ENCODE results near the gene INTS14.
"Not testable (repeated sequence)": the region's sequence is repeated elsewhere in the genome, so short reads cannot be mapped to it uniquely, and the experiment has no call there.

The INTS14 gene

DNA sequence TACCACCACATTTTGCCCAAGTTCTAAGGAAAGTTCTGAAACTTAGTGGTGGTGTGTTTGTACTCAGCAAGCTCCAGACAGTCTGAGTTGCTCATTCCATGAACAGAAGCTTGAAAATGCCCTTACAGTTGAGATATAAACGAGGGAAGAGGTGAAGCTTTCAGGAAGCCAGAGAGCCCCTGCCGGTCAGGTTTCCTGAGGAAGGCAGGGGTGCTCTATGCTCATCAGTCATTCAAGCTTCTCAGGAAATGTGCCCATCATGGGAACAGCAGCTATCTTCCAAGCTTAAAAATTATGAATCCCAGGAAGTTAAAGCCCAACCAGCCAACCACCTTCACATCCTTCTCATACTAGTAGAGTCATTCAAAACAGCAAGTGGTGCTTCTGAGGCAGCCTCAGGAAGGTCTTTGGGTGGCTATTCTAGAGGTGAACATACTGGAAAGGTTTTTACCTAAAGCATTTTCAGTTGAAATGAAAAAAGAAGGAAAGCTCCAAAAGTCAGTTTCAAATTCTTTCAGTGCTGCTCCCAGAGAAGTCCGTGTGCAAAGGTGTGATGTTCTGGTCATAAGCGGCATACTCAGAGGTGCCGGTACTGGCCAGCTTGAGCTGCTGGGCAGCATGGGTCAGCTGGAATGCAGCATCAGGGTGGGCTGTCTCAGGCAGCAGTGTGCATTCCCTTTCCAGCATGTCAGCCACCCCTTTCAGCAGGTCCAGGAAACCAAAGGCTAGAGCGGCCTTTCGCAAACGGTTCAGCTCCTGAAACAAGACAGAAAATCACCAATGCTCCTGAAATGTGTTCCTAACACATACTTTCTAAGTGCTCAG lies 31.8 kb downstream of the INTS14 start:
- DNase-seq (ENCODE audit: low spot score): no peak

DNA sequence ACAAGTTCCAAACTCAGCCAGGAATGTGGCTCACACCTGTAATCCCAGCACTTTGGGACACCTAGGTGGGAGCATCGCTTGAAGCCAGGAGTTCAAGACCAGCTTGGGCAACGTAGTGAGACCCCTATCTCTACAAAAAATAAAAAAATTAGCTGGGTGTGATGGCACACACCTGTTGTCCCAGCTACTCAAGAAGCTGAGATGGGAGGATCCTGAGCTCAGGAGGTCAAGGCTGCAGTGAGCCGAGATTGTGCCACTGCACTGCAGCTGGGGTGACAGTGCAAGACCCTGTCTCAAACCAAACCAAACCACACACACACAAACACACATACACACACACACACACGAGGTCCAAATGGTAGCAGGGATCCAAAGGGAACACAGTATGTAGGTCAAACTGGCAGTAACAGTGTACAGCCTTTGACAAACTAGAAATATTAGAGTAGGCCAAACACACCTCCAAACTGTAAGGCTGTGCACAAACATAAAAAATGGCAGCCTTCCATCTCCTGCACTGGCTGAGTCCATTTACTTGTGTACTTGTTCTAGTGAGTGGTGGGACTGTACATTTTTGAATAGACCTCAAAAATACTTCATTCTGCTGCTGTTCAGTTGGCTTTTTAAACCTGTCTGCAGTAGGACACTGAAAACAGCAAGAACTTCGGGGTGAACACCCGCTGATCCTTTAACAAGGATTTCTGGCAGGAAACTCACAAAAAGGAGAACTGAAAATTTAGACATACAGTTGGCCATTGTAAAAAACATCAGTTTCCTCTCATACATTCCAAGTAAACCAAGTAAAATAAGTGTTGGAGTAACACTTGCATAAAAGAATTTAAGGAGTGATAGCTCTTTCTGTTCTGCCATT lies 33.6 kb downstream of the INTS14 start:
- no peak for DNase-seq (ENCODE audit: low spot score)

- DNase-seq (ENCODE audit: low spot score): no peak
Observed at GRCh38 chr15:65576664-65577063, 34.3 kb downstream of the INTS14 start.

GRCh38 chr15:65571971-65572370 lies 39.0 kb downstream of the INTS14 start:
- DNase-seq (ENCODE audit: low spot score): no peak

DNA sequence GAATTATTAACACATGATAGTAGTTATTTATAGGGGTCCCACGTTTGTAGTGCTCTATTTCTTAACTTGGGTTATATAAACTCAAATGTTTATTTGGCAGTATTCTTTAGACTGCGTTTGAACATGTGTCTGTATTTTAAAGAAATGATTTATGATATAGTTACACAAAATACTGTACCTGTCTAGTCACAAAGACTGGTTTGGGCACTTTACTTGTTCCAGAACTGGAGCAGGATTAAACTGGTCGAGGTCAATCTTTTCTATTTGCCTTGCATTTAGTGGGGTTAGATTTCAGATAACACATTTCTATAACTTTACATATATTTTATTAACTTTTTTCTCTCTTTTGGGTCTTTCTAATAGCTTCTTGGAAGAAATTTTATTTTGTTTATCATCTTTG lies 41.2 kb downstream of the INTS14 start:
- DNase-seq (ENCODE audit: low spot score): no peak

DNA sequence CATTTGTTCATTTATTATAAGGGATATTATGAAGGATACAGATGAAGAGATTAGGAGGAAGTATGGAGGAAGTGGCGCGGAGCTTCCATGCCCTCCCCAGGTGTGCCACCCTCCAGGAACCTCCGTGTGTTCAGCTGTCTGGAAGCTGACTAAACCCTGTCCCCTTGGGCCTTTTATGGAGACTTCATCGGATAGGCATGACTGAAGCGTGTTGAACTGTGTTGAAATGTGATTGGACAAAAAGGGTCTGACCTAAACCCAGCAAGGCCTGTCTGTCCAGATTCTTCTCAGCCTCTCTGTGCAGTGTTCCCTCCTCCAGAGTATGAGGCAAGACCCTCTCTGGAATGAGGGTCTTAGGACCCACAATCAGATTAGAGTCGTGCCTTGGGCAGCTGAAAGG lies 49.0 kb downstream of the INTS14 start:
- no peak for DNase-seq (ENCODE audit: low spot score)

GRCh38 chr15:65559941-65560340 lies 51.0 kb downstream of the INTS14 start:
- no peak for DNase-seq (ENCODE audit: low spot score)

GRCh38 chr15:65558997-65559760 lies 51.8 kb downstream of the INTS14 start:
- DNase-seq (ENCODE audit: low spot score): no peak

DNA sequence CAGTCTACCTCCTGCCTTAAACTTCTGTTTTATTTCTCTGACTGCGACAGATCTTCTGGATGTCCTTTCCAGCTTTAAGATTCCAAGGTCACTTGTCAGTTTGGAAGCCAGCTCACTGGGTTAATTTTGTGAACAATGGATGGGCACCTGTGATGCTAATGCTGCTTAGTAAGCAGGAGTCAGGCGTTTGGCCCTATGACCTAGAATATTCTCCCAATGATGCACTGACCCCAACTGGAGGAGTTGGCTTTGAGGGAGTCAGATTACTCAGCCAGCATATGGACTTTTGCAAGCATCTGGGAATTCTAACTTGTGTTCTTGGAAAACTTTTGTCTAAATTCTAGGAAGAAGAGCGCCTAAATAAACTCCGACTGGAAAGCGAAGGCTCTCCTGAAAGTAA lies 52.6 kb downstream of the INTS14 start:
- no peak for DNase-seq (ENCODE audit: low spot score)

DNA sequence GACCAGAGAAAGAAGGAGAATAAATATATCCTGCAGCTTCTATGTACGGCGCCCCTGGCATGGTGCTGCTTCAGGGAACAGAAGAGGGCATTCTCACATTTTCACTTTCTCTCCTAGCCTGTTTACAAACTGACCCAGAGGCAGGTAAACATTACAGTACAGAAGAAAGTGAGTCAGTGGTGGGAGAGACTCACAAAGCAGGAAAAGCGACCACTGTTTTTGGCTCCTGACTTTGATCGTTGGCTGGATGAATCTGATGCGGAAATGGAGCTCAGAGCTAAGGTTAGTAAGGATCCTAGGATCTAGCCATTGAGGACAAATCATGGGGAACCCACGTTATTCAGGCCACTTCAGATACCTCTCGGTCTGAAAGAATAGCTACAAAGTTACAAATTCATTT lies 54.3 kb downstream of the INTS14 start:
- no peak for DNase-seq (ENCODE audit: low spot score)

GRCh38 chr15:65553691-65554090 lies 57.2 kb downstream of the INTS14 start:
- no peak for DNase-seq (ENCODE audit: low spot score)

DNA sequence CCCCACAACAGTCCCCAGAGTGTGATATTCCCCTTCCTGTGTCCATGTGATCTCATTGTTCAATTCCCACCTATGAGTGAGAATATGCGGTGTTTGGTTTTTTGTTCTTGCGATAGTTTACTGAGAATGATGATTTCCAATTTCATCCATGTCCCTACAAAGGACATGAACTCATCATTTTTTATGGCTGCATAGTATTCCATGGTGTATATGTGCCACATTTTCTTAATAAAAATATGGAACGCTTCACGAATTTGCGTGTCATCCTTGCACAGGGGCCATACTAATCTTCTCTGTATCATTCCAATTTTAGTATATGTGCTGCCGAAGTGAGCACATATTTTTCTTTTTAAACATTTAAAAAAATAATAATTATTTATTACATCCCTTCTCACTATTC lies 58.1 kb downstream of the INTS14 start:
- not testable (repeated sequence) for DNase-seq (ENCODE audit: low spot score)

DNA sequence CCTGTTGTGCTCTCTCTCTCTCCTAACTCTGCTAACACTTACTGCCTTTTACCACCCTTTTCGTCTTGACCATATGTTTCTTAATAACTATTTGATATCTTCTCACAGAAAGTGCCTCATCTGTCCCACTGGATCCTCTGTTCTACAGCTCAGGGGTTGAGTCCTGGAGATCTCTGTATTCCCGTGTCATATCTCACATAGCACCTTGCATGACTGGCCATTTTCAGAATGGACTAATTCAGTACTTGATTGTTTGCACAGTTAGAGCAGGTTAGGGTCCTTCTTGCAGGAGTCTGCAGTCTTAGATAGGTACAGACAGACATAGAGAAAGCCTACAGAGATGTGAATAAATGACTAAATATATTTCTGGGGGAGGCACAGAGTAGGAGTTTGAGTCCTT lies 59.7 kb downstream of the INTS14 start:
- DNase-seq (ENCODE audit: low spot score): no peak

GRCh38 chr15:65550681-65551098 lies 60.2 kb downstream of the INTS14 start:
- no peak for DNase-seq (ENCODE audit: low spot score)

DNA sequence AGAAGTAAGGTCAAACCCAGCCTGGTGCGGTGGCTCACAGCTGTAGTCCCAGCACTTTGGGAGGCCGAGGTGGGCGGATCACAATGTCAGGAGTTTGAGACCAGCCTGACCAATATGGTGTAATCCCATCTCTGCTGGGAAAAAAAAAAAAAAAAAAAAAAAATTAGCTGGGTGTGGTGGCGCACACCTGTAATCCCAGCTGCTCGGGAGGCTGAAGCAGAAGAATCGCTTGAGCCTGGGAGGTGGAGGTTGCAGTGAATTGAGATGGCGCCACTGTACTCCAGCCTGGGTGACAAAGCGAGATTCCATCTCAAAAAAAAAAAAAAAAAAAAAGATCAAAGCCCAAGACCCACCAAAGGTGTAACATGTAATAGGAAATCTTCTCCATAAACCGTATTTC lies 61.6 kb downstream of the INTS14 start:
- DNase-seq (ENCODE audit: low spot score): not testable (repeated sequence)

- no peak for DNase-seq (ENCODE audit: low spot score)
Observed at GRCh38 chr15:65547841-65548240, 63.1 kb downstream of the INTS14 start.

- no peak for DNase-seq (ENCODE audit: low spot score)
Observed at GRCh38 chr15:65541231-65541820, 69.6 kb downstream of the INTS14 start.

GRCh38 chr15:65540314-65540713 lies 70.6 kb downstream of the INTS14 start:
- no peak for DNase-seq (ENCODE audit: low spot score)

- DNase-seq (ENCODE audit: low spot score): no peak
Observed at GRCh38 chr15:65535192-65535591, 75.7 kb downstream of the INTS14 start.

DNA sequence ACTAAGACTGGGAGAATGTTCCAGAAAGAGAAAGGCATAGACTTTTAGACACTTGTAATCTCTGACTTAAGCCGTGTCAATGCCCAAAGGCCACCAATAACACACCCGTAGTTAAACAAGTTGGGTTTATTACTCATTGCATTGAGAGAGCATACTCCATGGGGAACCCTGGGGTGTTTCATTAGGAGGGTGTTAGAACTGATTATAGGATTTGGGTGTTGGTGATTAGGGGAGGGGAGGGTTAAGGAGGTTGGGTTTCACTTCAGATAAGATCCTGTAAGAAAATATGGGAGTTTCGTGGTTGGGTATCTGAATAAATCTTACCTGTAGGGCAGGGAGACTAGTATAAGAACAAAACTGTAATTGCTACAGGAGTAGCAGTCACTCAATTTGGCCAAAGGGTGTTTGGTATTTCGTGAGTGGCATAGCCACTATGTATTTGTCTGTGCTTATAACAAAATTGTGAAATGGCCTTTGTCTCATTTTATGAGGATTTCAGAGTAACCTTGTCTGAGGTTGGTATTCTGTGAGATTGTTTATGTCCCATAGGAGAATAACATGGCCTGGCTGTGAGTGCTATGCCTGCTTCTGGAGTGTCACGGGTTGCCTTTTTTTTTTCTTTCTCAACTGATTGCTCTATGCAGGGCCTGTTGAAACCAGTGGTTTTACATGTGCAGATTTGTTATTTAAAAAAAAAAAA lies 77.7 kb downstream of the INTS14 start:
- no peak for DNase-seq (ENCODE audit: low spot score)

DNA sequence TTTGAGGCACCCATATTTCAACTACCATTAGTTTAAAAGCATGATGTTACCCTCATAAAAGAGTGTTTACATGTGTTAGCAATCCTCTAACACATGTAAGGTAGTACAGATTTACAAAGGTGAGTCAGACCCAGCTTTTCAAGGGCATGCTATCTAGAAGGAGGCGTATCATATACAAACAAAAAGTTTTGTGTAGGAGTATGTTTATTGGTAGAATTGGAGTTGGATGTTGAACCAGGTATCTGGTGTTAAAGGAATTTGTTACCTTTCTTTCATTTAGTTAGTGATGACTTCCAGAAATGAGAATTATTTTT lies 78.2 kb downstream of the INTS14 start:
- no peak for DNase-seq (ENCODE audit: low spot score)

Data from ecto neural progenitor cell (in vitro differentiated cells).